IPS-20b (cell line): ENCODE measurements around the gene AATK.

Source experiments
- H3K27ac ChIP-seq: one replicate; pipeline ENCODE4 v1.5.1; 2013; ENCODE audit warnings: low read length
- H3K27me3 ChIP-seq: 2 replicates; pipeline ENCODE4 v1.6.1; 2013; ENCODE audit warnings: mild to moderate bottlenecking, low read length, inconsistent platforms; ENCODE audit not compliant: insufficient read depth
- H3K36me3 ChIP-seq: 2 replicates; pipeline ENCODE4 v1.6.1; 2013; ENCODE audit warnings: low read depth, mild to moderate bottlenecking, inconsistent platforms, low read length, moderate library complexity; ENCODE audit not compliant: insufficient read depth
- H3K4me1 ChIP-seq: 2 replicates; pipeline ENCODE4 v1.6.1; 2013; ENCODE audit warnings: mild to moderate bottlenecking, control low read depth, inconsistent platforms, low read length, moderate library complexity; ENCODE audit not compliant: insufficient read depth
- H3K4me3 ChIP-seq: 2 replicates; pipeline ENCODE4 v1.5.1; 2013; ENCODE audit warnings: mild to moderate bottlenecking, low read length, inconsistent platforms
- H3K9ac ChIP-seq: 2 replicates; pipeline ENCODE4 v1.6.1; 2013; ENCODE audit warnings: low read depth, mild to moderate bottlenecking, inconsistent platforms, low read length, moderate library complexity
- H3K9me3 ChIP-seq: 2 replicates; pipeline ENCODE4 v1.6.1; 2013; ENCODE audit warnings: mild to moderate bottlenecking, low read depth, low read length, inconsistent platforms; ENCODE audit not compliant: insufficient read depth

The AATK gene

DNA sequence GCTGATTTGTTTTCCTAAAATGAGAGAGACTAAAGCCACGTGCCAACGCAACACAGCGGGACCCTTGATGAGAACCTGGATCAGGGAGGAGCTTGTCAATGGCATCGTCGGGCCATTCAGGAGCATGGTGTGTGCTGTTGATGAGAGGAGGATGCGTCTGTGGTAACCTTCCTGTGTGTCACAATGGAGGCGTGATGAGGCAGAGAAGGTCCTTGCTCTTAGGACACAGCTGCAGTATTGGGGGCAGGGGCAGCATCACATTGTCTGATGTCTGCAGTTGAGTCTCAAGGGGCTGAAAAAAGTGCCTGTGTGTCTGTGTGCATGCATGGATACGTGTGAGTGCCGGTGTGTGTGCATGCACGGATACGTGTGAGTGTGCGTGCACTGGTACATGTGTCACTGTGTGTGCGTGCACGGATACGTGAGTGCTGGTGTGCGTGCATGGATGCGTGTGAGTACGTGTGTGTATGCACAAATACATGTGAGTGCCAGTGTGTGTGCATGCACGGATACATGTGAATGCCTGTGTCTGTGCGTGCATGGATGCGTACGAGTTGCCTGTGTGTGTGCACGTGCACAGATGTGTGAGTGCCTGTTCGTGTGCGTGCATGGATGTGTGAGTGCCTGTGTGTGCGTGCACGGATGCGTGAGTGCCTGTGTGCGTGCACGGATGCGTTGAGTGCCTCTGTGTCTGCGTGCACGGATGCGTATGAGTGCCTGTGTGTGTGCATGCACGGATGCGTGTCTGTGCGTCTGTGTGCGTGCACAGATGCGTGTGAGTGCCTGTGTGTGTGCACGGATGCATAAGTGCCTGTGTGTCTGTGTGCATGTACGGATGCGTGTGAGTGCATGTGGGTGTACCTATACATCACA, 91.8 kb downstream of the AATK start:
- no peak overlapping the region for H3K9ac ChIP-seq
- H3K9me3 ChIP-seq = no peaks in the 10 kb centered on the region
- H3K36me3 ChIP-seq = no peaks in the 10 kb centered on the region
- H3K4me1 ChIP-seq = no peaks in the 10 kb centered on the region
- no peaks in the 10 kb centered on the region for H3K27me3 ChIP-seq
- H3K27ac ChIP-seq = no peak overlapping the region
- no peak overlapping the region for H3K4me3 ChIP-seq

DNA sequence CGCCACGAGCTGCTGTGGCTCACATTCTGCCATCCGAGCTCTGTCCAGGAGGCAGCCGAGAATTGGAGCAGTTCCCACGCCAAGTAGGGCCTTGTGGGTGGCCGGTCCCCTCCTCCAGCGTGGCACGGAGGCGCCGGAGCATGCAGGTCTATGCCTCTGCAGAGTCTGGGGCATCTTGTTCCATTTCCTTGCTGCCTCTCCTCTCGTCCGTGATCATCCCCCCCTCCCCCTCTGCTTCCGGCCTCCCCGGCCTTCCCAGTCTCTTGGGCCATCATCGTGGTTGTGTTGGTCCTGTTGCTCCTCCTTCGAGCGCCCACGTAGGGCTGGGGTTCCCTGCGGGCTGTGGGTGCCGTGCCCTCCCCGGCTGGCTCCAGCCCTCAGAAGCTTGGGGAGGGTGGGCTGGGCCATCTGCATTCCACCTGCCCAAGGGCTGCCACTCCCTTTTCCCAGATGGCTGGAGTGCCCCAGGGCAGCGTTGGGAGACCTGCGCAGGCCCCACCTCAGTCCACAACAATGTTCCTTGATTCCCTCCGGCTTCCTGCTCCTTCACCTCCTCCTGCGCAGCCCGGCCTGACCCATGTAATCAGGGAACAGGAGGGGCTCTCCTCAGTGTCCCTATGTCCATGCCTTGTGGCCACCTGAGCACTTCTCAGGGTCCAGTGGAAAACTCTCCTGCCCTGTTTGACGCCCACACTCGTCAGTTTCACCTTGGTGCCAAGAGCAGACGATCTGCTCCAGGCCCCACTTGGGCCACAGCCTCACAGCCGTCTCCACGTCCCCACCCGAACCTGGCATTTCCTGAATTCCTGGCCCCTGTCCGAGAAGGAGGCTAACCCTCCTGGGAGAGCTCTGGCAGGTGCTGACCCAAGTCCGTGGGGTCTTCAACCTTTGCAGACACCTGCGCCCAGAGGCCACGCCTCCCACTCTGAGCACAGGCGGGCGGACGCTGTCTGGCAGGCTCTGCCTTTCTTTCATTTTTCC, 94.0 kb downstream of the AATK start:
- Histone ChIP-seq H3K27me3 (no peaks in the 10 kb centered on the region), H3K4me3 (no peak overlapping the region), H3K9ac (no peak overlapping the region), H3K4me1 (no peaks in the 10 kb centered on the region), H3K9me3 (no peaks in the 10 kb centered on the region), H3K27ac (no peak overlapping the region), H3K36me3 (no peaks in the 10 kb centered on the region)

DNA sequence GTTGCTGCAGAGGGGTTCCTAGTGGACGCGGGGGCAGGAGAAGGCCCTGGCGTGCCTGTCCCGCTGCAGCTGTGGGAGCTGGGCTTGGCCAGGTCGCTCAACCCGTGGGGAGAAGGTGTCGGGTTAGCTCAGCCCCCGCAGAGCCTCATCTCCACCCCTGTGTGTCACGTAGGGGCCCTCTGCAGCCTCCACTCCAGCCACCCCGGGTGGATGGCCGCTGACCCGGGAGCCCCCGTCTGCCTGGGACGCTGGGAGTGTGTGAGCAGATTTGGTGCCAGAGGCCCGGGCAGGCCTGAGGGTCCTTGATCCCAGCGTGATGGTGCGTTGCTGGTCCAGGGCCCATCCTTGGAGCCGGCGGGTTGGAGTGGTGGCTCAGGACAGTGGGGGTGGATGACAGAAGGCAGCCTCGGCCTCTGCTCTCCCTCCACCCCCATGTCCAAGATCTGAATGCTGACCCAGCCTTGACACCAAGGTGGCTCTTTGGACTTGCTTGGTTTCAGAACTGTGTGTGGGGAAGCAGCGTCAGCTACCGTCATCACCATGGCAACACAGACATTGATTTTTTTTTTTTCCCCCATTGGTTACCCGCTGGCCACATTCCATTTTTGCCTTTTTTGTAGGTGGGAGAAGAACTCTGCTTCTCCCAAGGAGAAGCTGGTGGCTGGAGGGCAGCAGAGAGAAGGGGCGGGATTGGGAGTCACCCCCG, 95.3 kb downstream of the AATK start:
- Histone ChIP-seq H3K27me3 (no peaks in the 10 kb centered on the region), H3K36me3 (no peaks in the 10 kb centered on the region), H3K9ac (no peak overlapping the region), H3K4me1 (no peaks in the 10 kb centered on the region), H3K4me3 (no peak overlapping the region), H3K9me3 (no peaks in the 10 kb centered on the region), H3K27ac (no peak overlapping the region)

DNA sequence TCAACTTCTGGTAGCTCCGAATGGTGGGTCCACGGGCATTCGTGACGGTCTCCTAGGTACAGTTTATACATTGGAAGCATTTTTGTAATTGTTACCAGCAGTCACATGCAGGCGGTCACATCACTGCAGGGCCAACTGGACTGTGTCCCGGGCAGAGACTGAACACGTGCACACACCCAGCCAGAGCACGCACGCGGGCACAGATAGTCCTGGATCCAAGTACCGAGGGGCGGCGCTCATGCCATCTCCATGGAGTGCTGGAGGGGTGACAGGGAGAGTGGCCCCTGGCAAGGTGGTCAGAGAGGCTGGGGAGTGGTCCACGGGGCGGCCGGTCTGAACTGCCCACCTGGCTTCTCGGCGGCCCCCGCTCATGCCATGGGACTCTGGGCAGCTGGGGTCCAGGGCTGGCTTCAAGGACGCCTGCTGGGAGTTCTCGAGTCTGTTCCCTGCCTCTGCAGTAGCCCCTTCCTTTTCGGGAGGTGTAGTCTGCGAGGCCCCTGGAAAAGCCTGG, 96.8 kb downstream of the AATK start:
- Histone ChIP-seq H3K27ac (no peak overlapping the region), H3K4me3 (no peak overlapping the region), H3K4me1 (no peaks in the 10 kb centered on the region), H3K9me3 (no peaks in the 10 kb centered on the region), H3K36me3 (no peaks in the 10 kb centered on the region), H3K9ac (no peak overlapping the region), H3K27me3 (no peaks in the 10 kb centered on the region)

DNA sequence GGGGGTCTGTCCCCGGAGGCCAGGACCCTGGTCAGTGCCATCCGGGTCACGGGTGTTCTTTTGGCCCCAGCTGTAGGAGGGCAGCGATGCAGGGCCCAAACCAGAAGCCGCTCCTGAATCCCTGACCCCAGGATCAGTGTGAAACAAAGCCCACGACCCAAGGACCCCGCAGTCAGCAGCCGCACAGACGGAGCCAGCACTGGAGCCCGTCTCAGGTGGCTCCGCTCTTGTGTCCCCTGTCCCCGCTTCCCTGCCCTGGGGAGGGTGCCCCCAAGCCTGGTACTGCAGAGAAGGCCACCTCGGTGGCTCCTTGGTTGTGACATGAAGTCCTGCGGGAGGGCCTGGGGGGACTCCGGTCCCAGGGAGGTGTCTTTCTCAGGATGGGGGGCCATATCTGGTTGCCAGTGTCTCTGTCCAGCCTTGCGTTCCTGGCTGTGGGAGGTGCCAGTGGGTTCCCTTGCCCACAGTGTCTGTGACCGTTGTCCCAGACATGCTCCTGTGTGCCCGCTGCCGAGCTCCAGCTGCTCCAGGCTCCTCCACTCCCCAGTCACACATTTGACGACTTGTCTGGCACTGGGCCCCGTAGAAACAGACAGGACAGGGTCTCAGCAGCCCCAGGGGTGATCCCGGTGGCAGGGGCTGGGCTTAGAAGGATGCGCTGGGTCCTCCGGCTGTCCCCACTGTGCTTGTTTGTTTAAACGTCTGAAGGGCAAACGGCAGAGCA, 97.4 kb downstream of the AATK start:
- no peaks in the 10 kb centered on the region for H3K9me3 ChIP-seq
- H3K4me3 ChIP-seq = no peak overlapping the region
- no peak overlapping the region for H3K27ac ChIP-seq
- no peaks in the 10 kb centered on the region for H3K4me1 ChIP-seq
- H3K9ac ChIP-seq = no peak overlapping the region
- H3K36me3 ChIP-seq = no peaks in the 10 kb centered on the region
- no peaks in the 10 kb centered on the region for H3K27me3 ChIP-seq

DNA sequence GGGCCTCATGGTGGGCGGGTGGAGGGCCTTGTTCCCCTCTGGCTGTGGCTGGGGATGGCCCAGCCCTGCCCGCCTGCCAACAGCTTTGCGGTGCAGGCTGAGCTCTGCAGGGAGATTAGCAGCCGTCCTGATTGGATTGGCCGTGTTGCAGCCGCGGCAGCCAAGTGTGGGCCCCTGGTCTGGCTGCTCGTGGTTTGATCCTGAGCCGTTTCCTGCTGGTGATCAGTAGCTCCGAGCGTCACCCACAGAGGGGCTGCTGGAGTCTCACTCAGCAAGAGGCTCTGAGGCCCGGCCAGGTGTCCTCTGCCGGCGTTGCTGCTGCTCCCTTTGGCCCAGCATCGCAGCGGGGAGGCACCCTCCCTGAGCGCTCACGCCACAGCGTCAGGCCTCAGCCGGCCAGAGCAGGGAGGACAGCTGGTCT, 98.6 kb downstream of the AATK start:
- no peak overlapping the region for H3K9ac ChIP-seq
- H3K4me1 ChIP-seq = no peaks in the 10 kb centered on the region
- no peaks in the 10 kb centered on the region for H3K36me3 ChIP-seq
- H3K27me3 ChIP-seq = no peaks in the 10 kb centered on the region
- no peak overlapping the region for H3K4me3 ChIP-seq
- no peaks in the 10 kb centered on the region for H3K9me3 ChIP-seq
- no peak overlapping the region for H3K27ac ChIP-seq
